Sigmoid colon (tissue), 7 donors: ENCODE results near the gene PPP2R2C. TPM values are rescaled to one million over a fixed set of nuclear protein-coding genes. Genes with fewer than 3 reads are reported as not detected.

Experiments
- DNase-seq: peaks from one replicate; pipeline ENCODE4 v3.0.0-alpha.2; 2019
- H3K27ac ChIP-seq, 4 donors: fragments of 200-600 bp; sonication (generic); one replicate each; pipeline ENCODE4 v1.5.1; 2016 to 2019; ENCODE audit warnings: mild to moderate bottlenecking in 1 of 4
- H3K27me3 ChIP-seq, 3 donors: fragments of 200-600 bp; sonication (generic); one replicate each; pipeline ENCODE4 v1.5.1; 2019; ENCODE audit warnings: mild to moderate bottlenecking in 1 of 3
- H3K36me3 ChIP-seq, 4 donors: fragments of 200-600 bp; sonication (generic); one replicate each; pipeline ENCODE4 v1.5.1; 2016 to 2019
- H3K4me1 ChIP-seq, 4 donors: fragments of 200-600 bp; sonication (generic); one replicate each; pipeline ENCODE4 v1.5.1; 2017 to 2019
- H3K4me3 ChIP-seq, 4 donors: fragments of 200-600 bp; sonication (generic); one replicate each; pipeline ENCODE4 v1.5.1; 2017 to 2019; ENCODE audit warnings: mild to moderate bottlenecking in 2 of 4, moderate library complexity in 1 of 4
- H3K9me3 ChIP-seq, 4 donors: fragments of 200-600 bp in 3 of 4; sonication (generic) in 3 of 4; one replicate each; pipeline versions ENCODE4 v1.5.1 to v1.6.1; 2013 to 2019
- EP300 ChIP-seq, 4 donors: sonication (generic); formaldehyde crosslinking; IDR thresholded peaks; one replicate each; pipeline ENCODE4 v1.6.1; 2017; ENCODE audit warnings: antibody characterized with exemption in 4 of 4
- POLR2A ChIP-seq, 2 donors: fragments of 450-650 bp; IDR thresholded peaks; one replicate each; pipeline ENCODE4 v1.6.1; 2016; ENCODE audit warnings: antibody characterized with exemption in 2 of 2, mild to moderate bottlenecking in 2 of 2, moderate library complexity in 2 of 2
- POLR2AphosphoS5 ChIP-seq, 4 donors: sonication (generic); formaldehyde crosslinking; IDR thresholded peaks; one replicate each; pipeline ENCODE4 v1.6.1; 2017; ENCODE audit warnings: antibody characterized with exemption in 4 of 4
- WGBS, 2 donors: extraction: QIAGEN DNeasy Blood & Tissue Kit; methylation state at CpG; one replicate each; pipeline ENCODE4 v1.1.7; 2013; 5-methylcytosine and 5-hydroxymethylcytosine counted together
- intact Hi-C: fragments of 100-400 bp; cut with DNase I; formaldehyde crosslinking; loops from one replicate; pipeline ENCODE4 v1.15.1; 2023
- polyA plus RNA-seq, 3 donors: library from polyadenylated mRNA; stranded (reverse); fragments of 200-250 nt; gene quantifications; one replicate each; pipeline ENCODE4 v1.2.3, GENCODE V29; 2013
- total RNA-seq, 4 donors: library from RNA; depleted of rRNA; stranded (reverse); fragments of >200 nt; gene quantifications; one replicate each; pipeline ENCODE4 v1.1.0, GENCODE V29; 2016
- TF ChIP-seq, protein P1 (sequence below), 4 experiments: fragments of 450-650 bp in 3 of 4; fragments of 200-600 bp in 1 of 4; IDR thresholded peaks; one replicate each; pipeline ENCODE4 v1.5.1; 2016 to 2019; ENCODE audit warnings: antibody characterized with exemption in 4 of 4, mild to moderate bottlenecking in 3 of 4, moderate library complexity in 2 of 4
- donor health status: healthy with polysubstance abuse.
- donor health status: Bipolar disorder and iron deficiency.
- donor health status: healthy.

PPP2R2C gene
- total and polyA plus RNA-seq, 7 donors: 0.49 to 2.8 (median 1.1) TPM; not detected in 2

GRCh38 chr4:6458528-6458927, 13.9 kb downstream of the PPP2R2C start:
- Histone ChIP-seq H3K36me3 (no peaks in the 10 kb centered on the region), H3K4me1 (no peaks in the 10 kb centered on the region), H3K9me3 (peaks cover 0 to 2% (median 0%) of the 10 kb centered on the region in 4 donors), H3K27me3 (peaks cover 0 to 27% (median 0%) of the 10 kb centered on the region in 3 donors), H3K4me3 (no peak overlapping the region), H3K27ac (no peak overlapping the region)
- WGBS, 2 donors: 82 to 89% methylated on average over 2 of the region's 2 CpGs
- no peak for DNase-seq
- intact Hi-C loops: no loop called here
- TF ChIP-seq POLR2AphosphoS5 (IDR thresholded peaks at IDR 0.05) (no peak), EP300 (IDR thresholded peaks at IDR 0.05) (no peak), POLR2A (IDR thresholded peaks at IDR 0.05) (no peak)
- TF ChIP-seq, protein P1, sequence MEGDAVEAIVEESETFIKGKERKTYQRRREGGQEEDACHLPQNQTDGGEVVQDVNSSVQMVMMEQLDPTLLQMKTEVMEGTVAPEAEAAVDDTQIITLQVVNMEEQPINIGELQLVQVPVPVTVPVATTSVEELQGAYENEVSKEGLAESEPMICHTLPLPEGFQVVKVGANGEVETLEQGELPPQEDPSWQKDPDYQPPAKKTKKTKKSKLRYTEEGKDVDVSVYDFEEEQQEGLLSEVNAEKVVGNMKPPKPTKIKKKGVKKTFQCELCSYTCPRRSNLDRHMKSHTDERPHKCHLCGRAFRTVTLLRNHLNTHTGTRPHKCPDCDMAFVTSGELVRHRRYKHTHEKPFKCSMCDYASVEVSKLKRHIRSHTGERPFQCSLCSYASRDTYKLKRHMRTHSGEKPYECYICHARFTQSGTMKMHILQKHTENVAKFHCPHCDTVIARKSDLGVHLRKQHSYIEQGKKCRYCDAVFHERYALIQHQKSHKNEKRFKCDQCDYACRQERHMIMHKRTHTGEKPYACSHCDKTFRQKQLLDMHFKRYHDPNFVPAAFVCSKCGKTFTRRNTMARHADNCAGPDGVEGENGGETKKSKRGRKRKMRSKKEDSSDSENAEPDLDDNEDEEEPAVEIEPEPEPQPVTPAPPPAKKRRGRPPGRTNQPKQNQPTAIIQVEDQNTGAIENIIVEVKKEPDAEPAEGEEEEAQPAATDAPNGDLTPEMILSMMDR (IDR thresholded peaks at IDR 0.05): no peak

- Histone ChIP-seq H3K36me3 (no peaks in the 10 kb centered on the region), H3K27ac (no peak overlapping the region), H3K9me3 (peaks cover 0 to 2% (median 0%) of the 10 kb centered on the region in 4 donors), H3K4me1 (no peaks in the 10 kb centered on the region), H3K4me3 (no peak overlapping the region), H3K27me3 (peaks cover 0 to 27% (median 0%) of the 10 kb centered on the region in 3 donors)
- intact Hi-C loops: no loop called here
- no peak for TF ChIP-seq POLR2A (IDR thresholded peaks at IDR 0.05)
- TF ChIP-seq, protein P1 (IDR thresholded peaks at IDR 0.05): no peak
- no peak for TF ChIP-seq POLR2AphosphoS5 (IDR thresholded peaks at IDR 0.05)
- TF ChIP-seq EP300 (IDR thresholded peaks at IDR 0.05): no peak
- no peak for DNase-seq
- 68 to 72% methylated on average over 11 of the region's 11 CpGs for WGBS, 2 donors
Observed at GRCh38 chr4:6456450-6456849, 16.0 kb downstream of the PPP2R2C start.

- Histone ChIP-seq H3K27ac (no peak overlapping the region), H3K4me1 (no peaks in the 10 kb centered on the region), H3K36me3 (no peaks in the 10 kb centered on the region), H3K4me3 (no peak overlapping the region), H3K9me3 (peaks cover 0 to 2% (median 0%) of the 10 kb centered on the region in 4 donors), H3K27me3 (peaks cover 0 to 27% (median 0%) of the 10 kb centered on the region in 3 donors)
- DNase-seq: no peak
- intact Hi-C loops: no loop called here
- WGBS, 2 donors: 65 to 74% methylated on average over 13 of the region's 13 CpGs
- no peak for TF ChIP-seq POLR2AphosphoS5 (IDR thresholded peaks at IDR 0.05)
- TF ChIP-seq EP300 (IDR thresholded peaks at IDR 0.05): no peak
- TF ChIP-seq POLR2A (IDR thresholded peaks at IDR 0.05): no peak
- TF ChIP-seq, protein P1 (IDR thresholded peaks at IDR 0.05): no peak
Observed at GRCh38 chr4:6454112-6454910, 18.1 kb downstream of the PPP2R2C start.

DNA sequence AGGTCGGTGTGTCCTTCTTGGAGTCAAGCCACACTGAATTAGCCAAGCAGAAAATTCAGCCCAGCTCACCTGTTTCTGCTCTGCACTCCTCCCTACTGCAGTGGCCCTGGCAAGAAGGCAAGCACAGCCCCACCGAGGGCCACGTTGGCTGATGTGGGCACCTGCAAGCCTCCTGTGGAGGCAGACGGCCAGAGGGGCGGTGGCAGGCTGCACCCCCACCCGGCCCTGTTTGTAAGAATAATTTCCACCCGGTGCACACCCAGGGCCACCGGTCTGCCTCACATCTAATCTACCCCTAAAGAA, 18.8 kb downstream of the PPP2R2C start:
- H3K27me3 ChIP-seq: peaks cover 0 to 27% (median 0%) of the 10 kb centered on the region in 3 donors
- H3K9me3 ChIP-seq: no peaks in the 10 kb centered on the region
- H3K36me3 ChIP-seq: no peaks in the 10 kb centered on the region
- intact Hi-C loops: no loop called here
- no peak overlapping the region for H3K27ac ChIP-seq
- 48 to 61% methylated on average over 8 of the region's 8 CpGs for WGBS, 2 donors
- H3K4me1 ChIP-seq: no peaks in the 10 kb centered on the region
- no peak overlapping the region for H3K4me3 ChIP-seq
- TF ChIP-seq POLR2A (IDR thresholded peaks at IDR 0.05) (no peak), POLR2AphosphoS5 (IDR thresholded peaks at IDR 0.05) (no peak), EP300 (IDR thresholded peaks at IDR 0.05) (no peak)
- TF ChIP-seq, protein P1 (IDR thresholded peaks at IDR 0.05): no peak
- no peak for DNase-seq
